ENCODE data around the gene SHCBP1L. TPM values are rescaled to one million over a fixed set of nuclear protein-coding genes. Genes with fewer than 3 reads are reported as not detected.

The SHCBP1L gene
- total RNA-seq, 1 experiment from 2014 or later, result not detected

GRCh38 chr1:182913401-182913800 lies 39.6 kb downstream of the SHCBP1L start:
- no peak overlapping the region for H3K27ac Mint-ChIP-seq
- Histone ChIP-seq H2BK12ac (ENCODE audit: insufficient read length, low read depth, low read length) (no peak overlapping the region), H3K9ac (ENCODE audit: extremely low read depth, insufficient read length, low read length) (no peak overlapping the region), H3K27ac (ENCODE audit: insufficient read length, low read depth, low read length) (no peak overlapping the region), H2BK120ac (ENCODE audit: low read depth, low read length, poor library complexity, severe bottlenecking) (no peak overlapping the region), H4K91ac (ENCODE audit: insufficient read length, low read depth, low read length) (no peak overlapping the region), H3K9me3 (ENCODE audit: control insufficient read depth, low read depth, low read length) (no peaks in the 10 kb centered on the region), H3K23ac (ENCODE audit: insufficient read length, low read depth, low read length) (no peak overlapping the region), H3K23me2 (ENCODE audit: insufficient read length, low read depth, low read length, poor library complexity, severe bottlenecking) (no peaks in the 10 kb centered on the region), H3K18ac (ENCODE audit: insufficient read length, low read depth, low read length) (no peak overlapping the region), H3K4me2 (ENCODE audit: insufficient read depth, insufficient read length, low read length) (no peak overlapping the region), H3K79me1 (ENCODE audit: insufficient read depth, low read depth, low read length, poor library complexity, severe bottlenecking) (no peaks in the 10 kb centered on the region), H4K20me1 (ENCODE audit: control insufficient read depth, insufficient read depth, insufficient read length) (no peaks in the 10 kb centered on the region), H2BK15ac (ENCODE audit: low read depth, low read length) (no peak overlapping the region), H3K14ac (ENCODE audit: insufficient read depth, low read length) (no peak overlapping the region), H3K56ac (ENCODE audit: insufficient read length, low read depth, low read length) (no peak overlapping the region), H3K4me1 (ENCODE audit: insufficient read depth, low read length) (peaks cover 3% of the 10 kb centered on the region; the same call in 1 of the 2 replicates), H4K8ac (replicated peaks; ENCODE audit: insufficient read length, low read depth, low read length) (no peak overlapping the region), H3K79me2 (ENCODE audit: insufficient read depth, low read length) (no peaks in the 10 kb centered on the region), H2BK5ac (ENCODE audit: insufficient read length, low read length) (no peak overlapping the region), H2BK20ac (ENCODE audit: low read depth, low read length, poor library complexity, severe bottlenecking) (no peak overlapping the region), H3K27me3 (ENCODE audit: insufficient read depth, low read length) (no peaks in the 10 kb centered on the region), H3K4ac (ENCODE audit: low read depth, low read length) (no peak overlapping the region), H2AFZ (ENCODE audit: low read length) (no peak overlapping the region), H3T11ph (ENCODE audit: low read length) (no peak overlapping the region), H4K5ac (ENCODE audit: insufficient read length, low read depth, low read length) (no peak overlapping the region), H2AK5ac (ENCODE audit: insufficient read length, low read length) (no peak overlapping the region)
- TF ChIP-seq CTCF (conservative IDR thresholded peaks at IDR 0.05), result no peak
- peaks cover 11% of the 10 kb centered on the region in 2 experiments for H3K4me1 Mint-ChIP-seq
- H3K27me3 Mint-ChIP-seq (ENCODE audit: low read depth), result no peaks in the 10 kb centered on the region; the same call in 1 of the 2 replicates
- no peak for DNase-seq
- H3K4me3 Mint-ChIP-seq, result no peak overlapping the region
- H3K9me3 Mint-ChIP-seq, result peaks cover 22 to 26% of the 10 kb centered on the region in 2 experiments
- no CpG with 5 or more reads among the region's 3 CpGs for WGBS (ENCODE audit: extremely low coverage, insufficient read length, low lambda C conversion rate)
- peaks cover 11 to 22% (median 12%) of the 10 kb centered on the region in 3 experiments for H3K36me3 Mint-ChIP-seq (ENCODE audit: insufficient read depth in 1 of 3, low read depth in 3 of 3)
